Left renal cortex interstitium (tissue), 4 donors: ENCODE results near the gene AP2A2. TPM values are rescaled to one million over a fixed set of nuclear protein-coding genes. Genes with fewer than 3 reads are reported as not detected.

Experiments used
- DNase-seq, 4 donors: peaks; one replicate each; pipeline ENCODE4 v3.0.0-alpha.2; 2013; ENCODE audit warnings: low read depth in 4 of 4, low spot score in 2 of 4, missing footprints in 1 of 4
- polyA plus RNA-seq, 4 donors: library from polyadenylated mRNA; unstranded; fragments of 120-200 nt; gene quantifications; one replicate each; pipeline ENCODE4 v1.2.1, GENCODE V29; 2013; ENCODE audit not compliant: insufficient read length in 4 of 4

Gene AP2A2
- polyA plus RNA-seq, 4 donors, result 95.7 to 134 (median 108) TPM

GRCh38 chr11:1037506-1038055 is 111.9 kb downstream of the AP2A2 start:
- DNase-seq, result no peak

GRCh38 chr11:1038361-1038760 is 112.7 kb downstream of the AP2A2 start:
- no peak for DNase-seq

- no peak for DNase-seq
These were observed 113.3 kb downstream of the AP2A2 start for GRCh38 chr11:1038921-1039320.

DNA sequence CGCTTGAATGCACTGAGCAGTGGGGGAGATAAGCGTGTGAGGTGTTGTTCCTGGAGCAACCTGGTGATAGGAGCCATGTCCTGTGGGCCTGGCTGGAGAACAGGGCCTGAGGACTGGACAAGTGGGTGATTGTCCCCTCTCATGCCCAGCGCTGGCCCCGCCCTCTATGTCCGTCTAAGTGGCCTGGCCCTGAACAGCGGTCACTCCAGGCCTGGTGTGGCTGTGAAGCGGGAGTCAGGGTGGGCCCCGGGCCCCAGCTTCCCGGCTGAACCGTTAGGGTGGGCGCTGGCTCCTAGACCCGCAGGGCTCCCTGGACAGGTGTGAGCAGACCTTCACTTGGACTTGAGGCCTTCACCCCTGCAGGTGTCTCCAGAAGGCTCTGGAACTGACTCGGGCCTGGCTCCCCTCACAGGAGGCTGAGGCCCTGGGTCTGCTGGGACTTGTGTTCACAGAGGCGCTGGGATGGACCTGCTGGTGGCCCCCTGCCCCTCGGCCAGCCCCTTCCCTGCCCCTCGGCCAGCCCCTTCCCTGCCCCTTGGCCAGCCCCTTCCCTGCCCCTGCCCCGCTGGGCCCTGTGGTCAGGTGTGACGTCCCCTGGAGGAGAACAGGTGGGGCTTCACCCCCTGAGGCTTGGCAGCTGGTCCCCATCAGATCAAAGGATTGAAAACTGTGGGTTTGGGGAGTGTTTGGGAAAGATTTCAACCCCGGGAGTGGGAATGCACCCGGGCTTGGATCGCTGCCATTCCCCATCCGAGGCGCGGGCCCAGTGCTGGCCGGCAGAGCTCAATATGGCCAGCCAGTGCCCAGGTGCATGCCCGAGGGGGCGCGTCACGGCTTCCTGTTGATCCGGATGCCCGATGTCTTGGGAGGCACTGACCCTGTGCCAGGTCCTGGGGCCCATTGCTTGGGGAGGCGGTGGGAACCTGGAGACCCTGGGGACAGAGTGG is 114.1 kb downstream of the AP2A2 start:
- DNase-seq, result no peak

DNA sequence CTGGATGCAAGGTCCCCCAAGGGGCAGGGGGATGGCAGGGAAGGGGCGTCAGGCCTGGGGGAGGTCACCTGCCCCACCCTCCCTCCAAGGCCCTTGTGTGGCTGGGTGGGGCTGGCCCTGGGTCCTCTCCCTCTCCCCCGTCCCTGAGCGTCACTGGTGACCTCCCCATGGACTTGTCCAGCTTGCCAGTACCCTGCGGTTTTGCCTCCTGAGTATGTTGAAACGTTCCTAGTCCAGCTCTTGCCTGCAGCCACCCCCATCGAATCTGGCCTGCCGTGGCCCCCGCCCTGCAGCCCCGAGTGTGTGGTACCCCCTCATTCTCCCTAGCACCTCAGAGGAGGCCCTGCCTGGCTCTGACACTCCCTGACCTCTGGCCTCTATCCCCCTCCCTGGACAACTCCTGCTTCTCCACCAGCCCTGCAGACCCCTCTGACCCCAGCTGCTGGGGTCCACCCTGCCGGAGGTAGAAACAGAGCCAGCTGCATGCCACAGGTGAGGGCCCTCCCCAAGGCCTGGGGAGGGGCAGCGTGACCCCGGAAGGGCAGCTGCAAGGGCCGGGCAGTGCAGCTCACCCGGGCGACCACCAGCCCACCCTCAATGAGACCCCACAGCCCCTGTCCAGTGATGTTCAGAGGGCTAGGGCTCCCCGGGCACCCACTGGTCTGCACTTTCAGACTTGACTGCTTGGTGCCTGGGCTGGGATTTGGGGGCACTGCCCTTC is 114.9 kb downstream of the AP2A2 start:
- DNase-seq, result no peak

DNA sequence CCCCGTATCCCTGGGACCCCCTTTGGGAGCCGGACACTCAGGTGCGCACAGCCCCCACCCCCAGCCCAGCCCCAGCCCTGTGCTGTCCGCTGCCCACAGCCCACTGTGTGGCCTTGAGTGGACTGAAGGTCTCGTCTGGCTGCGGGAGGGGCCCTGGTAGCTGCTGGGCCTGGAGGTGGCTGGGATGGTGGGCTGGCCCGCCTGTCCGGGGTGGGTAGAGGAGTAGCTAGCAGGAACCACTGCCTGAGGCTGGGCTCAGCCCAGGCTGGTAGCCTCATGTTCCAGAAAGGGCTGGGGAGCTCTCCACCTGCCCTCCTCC is 115.4 kb downstream of the AP2A2 start:
- no peak for DNase-seq

- DNase-seq, result no peak
These were observed 115.8 kb downstream of the AP2A2 start for GRCh38 chr11:1041471-1041870.

GRCh38 chr11:1041936-1042608 is 116.4 kb downstream of the AP2A2 start:
- no peak for DNase-seq

GRCh38 chr11:1042626-1043562 is 117.2 kb downstream of the AP2A2 start:
- DNase-seq, result no peak

DNA sequence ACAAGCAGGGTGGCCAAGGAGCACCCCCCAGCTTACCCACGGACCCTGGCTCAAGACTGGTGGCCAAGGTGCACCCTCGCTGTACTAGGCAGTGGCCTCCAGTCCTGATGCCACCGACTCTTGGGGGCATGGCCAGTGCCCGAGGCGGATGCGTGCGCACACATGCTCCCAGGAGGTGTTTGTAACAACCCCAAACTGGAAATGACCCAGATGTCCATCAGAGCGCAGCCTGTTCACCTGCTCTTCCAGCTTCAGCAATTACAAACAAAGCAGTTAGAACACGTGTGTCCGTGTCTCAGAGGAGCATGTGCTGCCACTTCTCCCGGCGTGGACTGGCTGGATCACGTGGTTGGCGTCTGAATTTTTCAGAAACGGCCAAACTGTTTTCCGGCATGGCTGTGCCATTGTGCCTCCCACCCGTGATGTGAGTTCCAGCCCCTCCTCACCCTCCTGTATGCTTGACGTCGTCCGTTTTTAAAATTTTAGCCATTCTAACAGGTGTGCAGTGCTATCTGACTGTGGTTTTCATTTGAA is 118.0 kb downstream of the AP2A2 start:
- DNase-seq, result no peak

DNA sequence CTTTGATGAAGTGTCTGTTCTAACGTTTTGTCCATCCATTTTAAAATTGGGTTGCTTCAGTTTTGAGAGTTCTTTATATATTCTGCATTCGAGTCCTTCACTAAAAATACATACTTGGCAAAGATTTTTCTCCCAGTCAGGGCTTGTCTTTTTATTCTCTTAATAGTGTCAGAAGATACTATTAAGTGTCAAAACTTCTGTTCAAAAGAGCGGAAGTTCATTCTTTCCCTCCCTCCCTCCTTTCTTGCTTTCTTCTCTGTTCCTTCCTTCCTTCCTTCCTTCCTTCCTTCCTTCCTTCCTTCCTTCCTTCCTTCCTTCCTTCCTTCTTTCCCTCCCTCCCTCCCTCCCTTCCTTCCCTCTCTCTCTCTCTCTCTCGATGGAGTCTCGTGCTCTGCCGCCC is 118.5 kb downstream of the AP2A2 start:
- DNase-seq, result no peak

DNA sequence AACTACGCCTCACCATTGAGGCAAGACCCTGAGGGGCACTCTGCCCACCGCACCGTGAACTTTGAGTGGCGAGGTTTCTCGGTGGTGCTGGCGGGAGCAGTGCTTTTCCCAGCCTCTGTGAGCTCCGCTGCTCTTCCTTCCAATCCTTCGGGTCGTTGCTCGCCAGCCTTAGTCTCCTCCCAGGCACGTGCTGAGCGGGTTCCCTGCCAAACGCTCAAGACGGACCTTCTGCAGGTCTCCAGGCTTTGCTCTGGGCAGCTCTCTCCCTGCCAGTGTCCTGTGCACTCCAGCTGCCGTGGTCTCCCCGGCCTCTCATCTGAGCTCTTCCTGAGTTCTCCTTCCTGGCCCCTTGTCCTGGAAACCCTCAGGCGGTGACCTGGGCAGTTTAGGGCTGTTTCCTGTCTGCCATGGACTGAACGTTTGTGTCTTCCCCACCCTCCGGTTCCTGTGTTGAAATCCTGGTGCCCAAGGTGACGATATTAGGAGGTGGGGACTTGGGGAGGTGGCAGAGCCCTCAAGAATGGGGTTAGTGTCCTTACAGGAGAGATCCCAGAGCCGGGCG is 122.0 kb downstream of the AP2A2 start:
- no peak for DNase-seq

DNA sequence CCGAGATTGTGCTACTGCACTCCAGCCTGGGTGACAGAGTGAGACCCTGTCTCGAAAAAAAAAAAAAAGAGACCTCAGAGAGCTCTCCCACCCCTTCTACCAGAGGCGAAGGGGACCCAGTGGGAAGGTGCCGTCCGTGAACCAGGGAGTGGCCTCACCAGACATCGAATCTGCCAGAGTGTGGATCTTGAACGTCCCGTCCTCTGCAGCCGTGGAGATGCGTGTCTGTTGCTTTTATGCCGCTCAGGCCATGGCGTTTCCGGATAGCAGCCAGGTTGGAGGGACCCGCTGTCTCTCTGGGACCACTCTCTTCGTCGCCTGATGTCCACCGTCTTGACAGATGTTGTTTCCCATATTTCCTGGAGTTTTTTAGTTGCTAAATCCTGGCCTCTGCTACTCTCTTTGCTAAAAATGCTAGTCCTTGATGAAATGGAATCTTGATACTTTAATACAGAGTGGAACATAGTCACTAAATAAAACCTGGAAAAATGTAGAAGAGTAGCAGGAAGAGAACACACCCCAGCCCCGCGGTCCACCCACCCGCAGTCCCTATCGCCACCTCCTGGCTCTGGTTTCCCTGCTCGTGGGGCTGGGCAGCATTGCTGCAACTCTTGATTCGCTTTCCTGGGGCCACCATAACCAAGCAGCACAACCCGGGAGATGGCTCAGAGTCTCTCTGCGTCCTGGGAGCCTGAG is 122.9 kb downstream of the AP2A2 start:
- DNase-seq, result no peak

DNA sequence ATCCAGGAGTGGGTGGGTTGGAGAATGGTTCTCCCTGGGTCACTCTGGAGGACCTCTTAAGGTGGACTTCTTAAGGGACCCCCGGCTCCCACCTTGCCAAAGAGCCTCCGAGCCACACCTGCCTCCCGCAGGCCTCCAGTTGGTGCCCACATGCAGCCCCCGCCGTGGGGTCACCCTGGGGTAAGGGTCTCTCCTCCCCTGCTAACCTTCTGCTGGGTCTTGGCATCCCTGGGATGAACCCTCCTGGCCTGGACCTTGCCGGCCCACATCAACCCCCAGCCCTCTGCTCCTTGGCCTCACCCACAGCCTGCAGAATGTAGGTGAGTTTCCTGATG is 123.4 kb downstream of the AP2A2 start:
- no peak for DNase-seq

DNA sequence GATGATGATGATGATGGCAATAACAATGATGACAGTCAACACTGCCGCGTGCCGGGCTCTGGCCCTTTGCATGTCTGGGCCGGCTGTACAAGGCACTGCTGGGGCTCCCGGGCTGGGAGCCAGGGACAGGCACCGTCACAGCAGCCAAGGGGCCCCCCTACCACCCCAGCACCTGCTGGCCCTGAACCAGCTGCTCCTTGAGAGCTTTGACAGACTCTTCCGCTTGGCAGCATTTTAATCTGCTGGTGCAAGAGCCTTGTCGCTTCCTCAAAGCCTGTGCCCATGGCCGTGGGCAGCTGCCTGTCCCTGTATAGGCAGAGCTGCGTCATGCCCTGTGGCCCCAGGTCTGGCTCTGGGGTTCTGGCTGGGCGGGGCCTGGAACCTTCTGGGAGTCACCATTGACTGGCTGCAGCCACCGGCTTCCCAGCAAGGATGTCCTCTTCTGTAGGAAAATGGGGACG is 123.8 kb downstream of the AP2A2 start:
- no peak for DNase-seq

DNA sequence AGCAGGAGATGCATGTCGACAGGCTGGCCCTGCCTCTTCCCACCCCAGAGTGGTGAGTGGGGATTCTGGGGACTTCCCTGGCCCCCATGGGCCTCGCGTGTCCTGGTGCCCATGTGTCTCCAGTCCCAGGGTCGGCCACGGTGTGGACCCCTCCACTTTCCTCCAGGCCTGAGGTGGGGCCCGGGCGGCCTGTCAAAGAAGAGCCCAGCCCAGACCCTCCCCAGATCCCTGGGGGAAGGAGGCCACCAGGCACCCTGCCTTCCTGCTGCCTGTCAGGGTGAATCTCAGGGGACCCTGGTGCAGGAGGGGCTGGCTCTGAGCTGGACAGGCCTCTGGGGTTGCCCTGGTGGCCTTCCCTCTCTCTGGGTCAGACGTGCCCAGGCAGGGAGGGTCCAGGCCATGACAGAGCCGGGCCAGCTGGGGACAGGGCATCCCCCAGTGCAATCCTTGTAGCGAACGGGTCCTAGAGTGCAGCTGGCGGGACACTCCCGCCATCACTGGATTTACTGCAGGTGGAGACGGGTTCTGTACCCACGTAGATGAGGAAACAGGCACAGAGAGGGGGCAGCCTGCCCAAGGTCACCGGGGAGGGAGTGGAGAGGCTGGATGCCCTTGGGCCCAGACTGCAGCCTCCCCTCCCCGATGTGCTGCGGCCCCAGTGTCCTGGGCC is 124.4 kb downstream of the AP2A2 start:
- no peak for DNase-seq

GRCh38 chr11:1050581-1051355 is 125.1 kb downstream of the AP2A2 start:
- DNase-seq, result peak in 3 of 4 donors; percentile 37 to 49 (median 40)
